ENCODE results near the gene SMIM43.

- TF ChIP-seq POLR2AphosphoS5 (IDR thresholded peaks at IDR 0.05; ENCODE audit: borderline replicate concordance, low read depth, low read length), result no peak
- TF ChIP-seq EZH2 (IDR thresholded peaks at IDR 0.05), result no peak
Measured at GRCh38 chr4:121785479-121785878, 20.5 kb upstream of the SMIM43 start.

Data from SK-N-MC (cell line).